EL (cell line): ENCODE results near the gene TDRD9.

Source experiments
- DNase-seq: peaks from one replicate; pipeline ENCODE4 v3.0.0-alpha.2; 2016

TDRD9 gene

GRCh38 chr14:104095426-104096310 lies 167.4 kb downstream of the TDRD9 start:
- no peak for DNase-seq

GRCh38 chr14:104096318-104096717 lies 168.1 kb downstream of the TDRD9 start:
- no peak for DNase-seq

- DNase-seq: no peak
These were observed 168.8 kb downstream of the TDRD9 start for GRCh38 chr14:104096751-104097700.

GRCh38 chr14:104098272-104099095 lies 170.2 kb downstream of the TDRD9 start:
- no peak for DNase-seq

GRCh38 chr14:104099096-104100041 lies 171.1 kb downstream of the TDRD9 start:
- no peak for DNase-seq

GRCh38 chr14:104100171-104101085 lies 172.2 kb downstream of the TDRD9 start:
- DNase-seq: no peak

- DNase-seq: no peak
These were observed 172.9 kb downstream of the TDRD9 start for GRCh38 chr14:104101086-104101621.

GRCh38 chr14:104101651-104102281 lies 173.5 kb downstream of the TDRD9 start:
- DNase-seq: no peak
